UCSD-AML1 (cell line): Measurements from ENCODE around the gene HID1.
"Not testable (repeated sequence)": the region's sequence is repeated elsewhere in the genome, so short reads cannot be mapped to it uniquely, and the experiment has no call there.

Source experiments
- DNase-seq: peaks from one replicate; lab custom pipeline; 2025; ENCODE audit not compliant: unreplicated experiment; lab: John Stamatoyannopoulos, UW

The HID1 gene

GRCh38 chr17:74971069-74971841 is 1.3 kb downstream of the HID1 start:
- DNase-seq: no peak

DNA sequence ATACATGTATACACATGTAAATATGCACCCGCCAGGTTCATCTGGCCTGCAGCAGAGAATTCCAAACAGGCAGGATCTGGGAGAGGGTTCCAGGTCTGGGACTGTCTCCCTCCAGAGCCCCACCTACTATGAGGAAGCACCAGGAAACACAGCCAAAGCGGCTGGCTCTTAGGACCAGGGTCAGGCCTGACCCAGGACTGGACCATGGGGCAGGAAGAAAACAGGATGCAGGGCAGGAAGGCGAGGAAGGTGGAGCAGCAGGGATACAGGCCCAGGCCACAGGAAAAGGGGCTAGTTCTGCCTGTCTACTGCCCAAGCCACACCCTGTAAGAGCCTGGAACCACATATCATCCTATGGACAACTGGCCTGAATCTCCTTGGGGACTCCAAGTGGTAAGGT is 2.2 kb downstream of the HID1 start:
- DNase-seq: no peak

- not testable (repeated sequence) for DNase-seq
These were observed 3.1 kb downstream of the HID1 start for GRCh38 chr17:74969501-74969900.

GRCh38 chr17:74968361-74968780 is 4.2 kb downstream of the HID1 start:
- DNase-seq: no peak

DNA sequence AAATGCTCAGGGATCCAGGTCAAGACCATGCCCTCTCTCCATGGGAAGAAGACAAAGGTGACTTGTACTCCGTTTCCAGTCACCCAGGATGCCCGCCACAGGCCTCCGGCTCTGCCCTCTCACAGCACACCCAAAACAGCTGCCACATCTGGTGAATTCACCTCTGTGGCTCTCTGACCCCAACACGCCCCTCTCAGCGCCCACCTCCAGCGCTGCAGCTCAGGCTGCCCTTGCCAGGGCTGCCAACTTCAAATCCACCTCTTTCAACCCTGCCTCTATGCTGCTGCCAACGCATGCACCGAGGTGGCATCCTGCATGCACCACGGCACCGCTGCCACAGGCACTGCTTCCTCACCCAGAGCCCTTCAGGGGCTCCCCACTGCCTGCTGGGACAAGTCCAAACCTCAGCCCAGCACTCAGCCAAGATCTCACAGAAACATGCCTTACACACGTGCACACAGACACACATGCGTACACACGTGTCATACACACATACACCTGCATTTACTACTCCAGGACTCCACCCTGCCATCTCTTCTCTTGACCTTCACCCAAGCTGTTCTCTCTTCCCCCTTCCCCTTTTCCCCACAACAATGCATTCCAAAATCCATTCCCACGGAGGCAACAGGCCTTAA is 7.5 kb downstream of the HID1 start:
- DNase-seq: no peak

GRCh38 chr17:74964246-74964761 is 8.3 kb downstream of the HID1 start:
- DNase-seq: no peak

- peak; percentile 22 for DNase-seq
These were observed 8.9 kb downstream of the HID1 start for GRCh38 chr17:74963656-74964055.

DNA sequence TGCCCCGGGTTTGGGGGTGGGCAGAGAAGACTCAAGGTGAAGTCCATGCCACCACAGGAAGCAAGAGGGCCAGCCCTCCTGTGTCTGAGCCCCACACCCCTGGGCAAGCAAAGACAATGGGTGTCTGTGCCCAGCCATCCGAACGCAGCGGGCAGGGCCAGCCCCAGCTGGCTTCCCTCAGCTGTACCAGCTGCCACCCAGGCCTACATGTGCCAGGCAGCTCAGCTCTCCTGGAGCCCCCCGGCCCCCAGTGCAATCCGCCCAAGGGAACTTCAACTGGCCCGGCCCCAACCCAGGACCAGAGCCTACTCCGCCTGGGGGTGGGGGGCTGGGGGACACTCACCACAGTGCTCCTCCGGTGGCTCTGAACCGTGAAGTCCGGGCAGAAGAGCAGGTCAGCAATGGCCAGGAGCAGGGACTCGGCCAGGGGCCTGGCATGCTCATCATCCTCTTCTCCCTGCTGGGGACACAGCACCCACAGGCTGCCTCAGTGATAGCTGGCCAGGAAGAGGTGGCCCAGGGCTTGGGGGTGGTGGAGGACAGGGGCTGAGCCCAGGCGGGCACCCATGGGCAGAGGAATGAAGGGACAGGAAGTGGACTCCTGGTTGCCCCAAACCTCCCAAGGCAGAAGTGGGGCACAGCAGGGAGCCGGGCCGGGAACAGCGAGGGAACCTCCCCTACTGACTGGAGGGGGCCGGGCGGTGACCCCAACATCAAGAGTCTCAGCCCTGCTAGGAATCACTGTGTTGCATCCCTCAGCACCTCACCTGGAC is 9.8 kb downstream of the HID1 start:
- no peak for DNase-seq

DNA sequence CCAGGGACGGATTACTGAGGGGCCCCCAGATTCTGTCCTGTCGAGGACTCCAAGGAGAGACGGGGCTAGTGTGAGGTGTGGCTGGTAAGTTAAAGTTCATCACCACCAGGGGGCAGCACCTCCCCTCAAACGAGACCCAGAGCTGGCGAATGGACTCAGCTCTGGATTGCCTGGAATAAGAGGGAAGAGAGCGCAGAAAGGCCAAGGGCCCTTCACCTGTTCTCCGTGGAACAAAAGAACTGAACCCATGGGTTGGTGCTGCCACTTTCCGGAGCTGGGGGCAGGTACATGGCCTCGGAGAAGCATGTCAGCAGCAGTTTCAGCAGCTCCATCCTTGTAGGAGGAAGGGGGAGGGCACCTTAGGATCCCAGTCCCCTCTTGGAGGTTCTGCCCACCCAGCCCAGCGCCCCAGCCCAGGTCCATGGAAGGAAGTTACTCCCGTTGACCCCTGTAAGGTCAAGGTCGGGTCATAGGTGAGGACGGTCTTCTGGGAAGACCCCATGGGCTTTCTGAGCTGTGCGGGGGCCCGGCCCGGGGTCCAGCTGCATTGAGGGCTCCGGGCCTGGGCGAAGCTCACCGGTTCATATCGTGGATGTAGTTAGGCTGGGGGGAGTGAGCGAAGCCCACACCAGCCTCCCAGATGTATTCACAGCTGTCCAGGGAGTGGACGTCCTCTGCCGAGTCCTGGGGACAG is 10.8 kb downstream of the HID1 start:
- peak; percentile 79 for DNase-seq

GRCh38 chr17:74960570-74961342 is 11.8 kb downstream of the HID1 start:
- peak; percentile 80 for DNase-seq

DNA sequence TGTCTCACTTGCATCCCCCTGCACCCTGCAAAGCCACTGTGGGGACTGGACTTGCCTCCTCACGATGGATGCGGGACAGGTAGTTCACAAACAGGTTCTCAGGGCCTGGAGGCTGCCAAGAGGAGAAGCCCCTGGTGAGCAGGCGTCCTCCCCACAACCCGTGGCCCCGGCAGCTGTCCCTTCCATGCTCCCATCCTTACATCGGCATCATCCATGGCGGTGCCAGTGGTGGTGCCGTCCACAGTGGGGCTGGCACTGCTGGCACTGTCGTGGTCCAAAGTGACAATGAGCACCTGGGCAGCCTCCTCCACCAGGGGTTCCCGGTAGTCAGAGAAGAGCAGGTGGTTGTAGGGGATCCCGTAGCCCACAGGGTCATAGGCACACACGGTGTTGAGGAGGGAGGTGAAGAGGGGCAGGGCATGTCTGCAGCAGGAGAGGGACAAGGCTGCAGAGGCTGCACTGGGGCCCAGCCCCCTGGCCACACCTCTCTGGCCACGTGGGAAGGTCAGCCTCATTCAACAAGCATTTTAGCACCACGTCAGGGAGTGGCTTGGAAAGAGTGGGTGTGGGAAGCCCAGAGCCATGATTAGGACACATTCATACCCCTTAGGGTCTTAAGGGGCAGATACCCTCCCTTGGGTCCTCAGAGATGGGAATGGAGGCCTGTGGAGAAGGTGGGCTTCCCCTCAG is 12.6 kb downstream of the HID1 start:
- DNase-seq: no peak

DNA sequence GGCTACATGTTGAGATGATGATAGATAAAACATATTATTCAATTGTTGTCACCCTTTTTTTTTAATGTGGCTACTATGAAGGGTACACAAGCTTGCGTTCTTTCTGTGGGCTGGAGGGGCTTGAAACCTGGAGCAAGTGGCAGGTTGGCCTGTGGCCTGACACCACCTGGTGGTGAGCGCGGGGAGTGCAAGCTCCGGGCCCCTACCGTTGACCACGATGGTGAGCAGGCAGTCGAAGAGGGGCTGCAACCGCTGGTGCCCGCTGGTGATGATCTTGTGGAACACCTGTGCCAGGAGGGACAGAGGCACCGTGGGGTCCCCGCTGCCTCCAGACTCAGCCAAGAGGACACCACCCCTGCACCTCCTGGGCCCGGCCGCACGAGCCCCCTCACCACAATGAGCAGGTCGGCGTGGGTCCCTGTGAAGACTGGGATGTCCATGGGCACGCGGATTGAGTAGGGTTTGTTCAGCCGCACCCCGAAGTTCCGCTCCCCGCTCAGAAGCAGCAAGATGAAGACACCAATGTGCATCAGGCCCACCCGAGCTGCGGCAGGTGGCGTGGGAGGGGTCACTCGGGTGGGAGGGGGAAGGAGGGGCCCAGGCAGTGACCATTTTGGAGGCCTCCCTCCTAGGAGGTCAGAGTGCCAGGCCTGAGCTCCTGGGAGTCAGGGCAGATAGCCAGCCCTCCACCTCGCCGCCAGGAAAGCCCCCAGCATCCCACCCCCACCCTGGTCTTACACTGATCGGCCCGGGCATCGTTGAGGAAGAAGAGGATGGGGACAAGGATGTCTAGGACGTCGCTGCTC is 14.4 kb downstream of the HID1 start:
- DNase-seq: peak; percentile 75

- no peak for DNase-seq
These were observed 16.5 kb downstream of the HID1 start for GRCh38 chr17:74956093-74956492.

DNA sequence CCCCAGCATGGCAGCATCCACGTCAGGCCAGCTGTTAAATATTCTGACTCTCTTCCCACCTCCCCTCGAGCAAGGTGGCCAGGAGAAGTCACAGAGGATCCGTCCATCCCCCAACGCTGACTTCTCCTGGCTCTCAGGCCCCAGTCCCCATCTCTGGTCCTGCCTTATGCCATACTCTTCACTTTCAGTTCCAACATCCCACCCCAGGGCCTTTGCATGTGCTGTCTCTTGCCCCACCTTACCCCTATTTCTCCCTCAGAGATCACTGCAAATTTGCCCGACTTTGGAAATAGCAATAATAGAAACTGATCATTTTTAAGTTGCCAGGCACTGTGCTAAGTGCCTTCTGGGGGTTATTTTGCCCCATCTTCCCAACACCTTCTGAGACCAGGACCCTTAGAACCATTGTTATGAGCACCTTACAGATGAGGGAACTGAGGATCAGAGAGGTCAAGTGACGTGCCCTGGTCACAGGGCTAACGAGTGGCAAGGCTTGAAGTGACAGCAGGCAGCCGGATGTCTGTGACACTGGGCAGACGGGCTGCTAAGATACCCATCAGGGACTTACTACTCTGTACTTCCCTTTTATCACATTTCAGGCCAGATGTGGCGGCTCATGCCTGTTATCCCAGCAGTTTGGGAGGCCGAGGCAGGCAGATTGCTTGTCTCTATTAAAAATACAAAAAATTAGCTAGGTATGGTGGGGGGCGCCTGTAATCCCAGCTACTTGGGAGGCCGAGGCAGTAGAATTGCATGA is 17.7 kb downstream of the HID1 start:
- peak; percentile 56 for DNase-seq

- no peak for DNase-seq
These were observed 18.4 kb downstream of the HID1 start for GRCh38 chr17:74954115-74954514.

GRCh38 chr17:74953134-74953687 is 19.3 kb downstream of the HID1 start:
- DNase-seq: no peak

DNA sequence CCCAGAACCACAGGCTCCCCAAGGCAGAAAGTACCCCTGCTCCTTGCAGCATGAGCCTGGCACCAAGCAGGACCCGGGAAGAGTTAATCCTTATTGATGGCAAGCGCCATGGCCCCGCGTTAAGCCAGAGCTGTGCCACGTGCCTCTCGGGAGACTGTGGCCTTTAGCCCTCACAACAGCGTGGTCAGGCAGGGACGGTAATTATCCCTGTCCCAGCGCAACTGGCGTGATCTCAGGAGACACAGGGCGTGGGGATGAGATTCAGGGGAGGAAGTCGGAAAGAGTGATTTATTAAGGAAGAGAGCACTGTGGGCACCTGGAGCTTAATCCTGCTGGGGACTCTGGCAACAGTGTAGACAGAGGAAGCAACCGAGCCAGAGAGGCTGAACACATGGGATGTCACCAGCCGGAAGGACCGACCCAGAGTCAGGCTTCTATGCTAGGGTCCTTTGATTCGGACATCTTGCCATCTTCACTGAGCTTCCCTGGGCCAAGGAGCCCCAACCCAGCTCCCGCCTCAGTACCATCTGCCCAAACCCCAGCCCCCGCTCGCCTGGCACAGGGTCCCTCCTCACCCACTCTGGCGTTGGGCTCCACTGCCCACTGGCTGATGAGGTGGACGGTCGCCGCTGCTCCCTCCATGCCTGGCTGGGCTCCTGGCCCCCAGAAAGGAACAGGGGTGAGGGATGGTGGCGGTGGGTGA is 20.0 kb downstream of the HID1 start:
- no peak for DNase-seq
